H1 (cell line): ENCODE measurements around the gene DGUOK. TPM values are rescaled to one million over a fixed set of nuclear protein-coding genes. Genes with fewer than 3 reads are reported as not detected.

Experiments used
- CBX5 ChIP-seq: fragments of 300-800, 300-1000 bp; sonication (generic); IDR thresholded peaks from 2 replicates; pipeline ENCODE4 v1.7.1; 2016; ENCODE audit warnings: antibody characterized with exemption, low read length, low read depth
- CHD1 ChIP-seq: IDR thresholded peaks from 2 replicates; pipeline ENCODE4 v1.6.1; 2012; ENCODE audit warnings: low read depth, low read length, improper control_type of control experiment
- EGR1 ChIP-seq: IDR thresholded peaks from 2 replicates; pipeline ENCODE4 v1.6.1; 2011; ENCODE audit warnings: low read depth, low read length, borderline replicate concordance
- GTF2F1 ChIP-seq: IDR thresholded peaks from 2 replicates; pipeline ENCODE4 v1.6.1; 2012; ENCODE audit warnings: low read depth, low read length, improper control_type of control experiment, borderline replicate concordance
- JUN ChIP-seq: IDR thresholded peaks from 2 replicates; pipeline ENCODE4 v1.6.1; 2011; ENCODE audit warnings: low read depth, mild to moderate bottlenecking, improper control_type of control experiment, low read length
- POLR2AphosphoS5 ChIP-seq: IDR thresholded peaks from 2 replicates; pipeline ENCODE4 v1.6.1; 2011; ENCODE audit warnings: low read depth, low read length
- RAD21 ChIP-seq, 2 experiments: IDR thresholded peaks in 1 of 2; conservative IDR thresholded peaks in 1 of 2; 2 replicates each; pipeline ENCODE4 v1.6.1; 2011; ENCODE audit warnings: low read depth in 2 of 2, low read length in 2 of 2, improper control_type of control experiment in 1 of 2, inconsistent platforms in 1 of 2, mild to moderate bottlenecking in 1 of 2, moderate library complexity in 1 of 2
- SIX5 ChIP-seq: IDR thresholded peaks from 2 replicates; pipeline ENCODE4 v1.6.1; 2011; ENCODE audit warnings: mild to moderate bottlenecking, low read depth, low read length
- TAF7 ChIP-seq: optimal IDR thresholded peaks from 2 replicates; pipeline ENCODE3; 2011; ENCODE audit warnings: low read depth, mild to moderate bottlenecking, inconsistent platforms, low read length, moderate library complexity, borderline replicate concordance
- TBP ChIP-seq: IDR thresholded peaks from 2 replicates; pipeline ENCODE4 v1.6.1; 2011; ENCODE audit warnings: low read depth, low read length, improper control_type of control experiment
- TCF12 ChIP-seq: IDR thresholded peaks from 2 replicates; pipeline ENCODE4 v1.6.1; 2011; ENCODE audit warnings: low read depth, mild to moderate bottlenecking, low read length
- polyA plus RNA-seq, 7 experiments: library from polyadenylated mRNA; depleted of rRNA in 3 of 7; stranded (reverse) in 5 of 7; unstranded in 2 of 7; fragments of >200 nt in 5 of 7; fragments of 200-250 nt in 2 of 7; gene quantifications; 1 replicate in 5 of 7; 2 replicates in 1 of 7; 4 replicates in 1 of 7; pipeline versions ENCODE4 v1.2.1 to v1.2.3, GENCODE V29; 2011 to 2013; ENCODE audit warnings: missing spikeins in 2 of 7, mixed read lengths in 2 of 7
- total RNA-seq: library from RNA; stranded (reverse); fragmentation: NEBNext Ultra II Directional; extraction: Animal tissue kit (Norgen Biotek cat#: 25700); gene quantifications from 2 replicates; pipeline ENCODE4 v1.2.1, GENCODE V29; 2021
- TF ChIP-seq, protein P1 (sequence below): fragments of 300-600 bp; sonication (generic); IDR thresholded peaks from 2 replicates; pipeline ENCODE4 v1.7.1; 2012; ENCODE audit warnings: low read length, moderate library complexity, mild to moderate bottlenecking, inconsistent platforms; ENCODE audit not compliant: insufficient replicate concordance

Gene DGUOK
- total and polyA plus RNA-seq, 2 of the 8 experiments (the other 6 are each of a cell fraction or from before 2014, with no cell fraction given), result 110 to 168 TPM

DNA sequence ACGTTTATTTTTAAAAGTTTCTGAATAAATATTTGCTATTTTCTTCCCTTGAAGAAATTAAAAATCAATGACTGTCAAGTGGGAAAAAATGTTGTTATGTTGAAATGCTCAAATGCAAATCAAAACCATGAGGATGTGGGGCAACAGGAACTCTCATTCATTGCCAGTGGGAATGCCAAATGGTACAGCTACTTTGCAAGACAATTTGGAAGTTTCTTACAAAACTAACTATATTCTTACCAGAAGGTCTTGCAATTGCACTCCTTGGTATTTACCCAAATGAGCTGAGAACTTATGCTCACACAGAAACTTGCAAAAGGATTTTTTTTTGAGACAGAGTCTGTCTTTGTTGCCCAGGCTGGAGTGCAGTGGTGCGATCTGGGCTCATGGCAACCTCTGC lies 41.3 kb upstream of the DGUOK start (continued):
- TF ChIP-seq, protein P1, sequence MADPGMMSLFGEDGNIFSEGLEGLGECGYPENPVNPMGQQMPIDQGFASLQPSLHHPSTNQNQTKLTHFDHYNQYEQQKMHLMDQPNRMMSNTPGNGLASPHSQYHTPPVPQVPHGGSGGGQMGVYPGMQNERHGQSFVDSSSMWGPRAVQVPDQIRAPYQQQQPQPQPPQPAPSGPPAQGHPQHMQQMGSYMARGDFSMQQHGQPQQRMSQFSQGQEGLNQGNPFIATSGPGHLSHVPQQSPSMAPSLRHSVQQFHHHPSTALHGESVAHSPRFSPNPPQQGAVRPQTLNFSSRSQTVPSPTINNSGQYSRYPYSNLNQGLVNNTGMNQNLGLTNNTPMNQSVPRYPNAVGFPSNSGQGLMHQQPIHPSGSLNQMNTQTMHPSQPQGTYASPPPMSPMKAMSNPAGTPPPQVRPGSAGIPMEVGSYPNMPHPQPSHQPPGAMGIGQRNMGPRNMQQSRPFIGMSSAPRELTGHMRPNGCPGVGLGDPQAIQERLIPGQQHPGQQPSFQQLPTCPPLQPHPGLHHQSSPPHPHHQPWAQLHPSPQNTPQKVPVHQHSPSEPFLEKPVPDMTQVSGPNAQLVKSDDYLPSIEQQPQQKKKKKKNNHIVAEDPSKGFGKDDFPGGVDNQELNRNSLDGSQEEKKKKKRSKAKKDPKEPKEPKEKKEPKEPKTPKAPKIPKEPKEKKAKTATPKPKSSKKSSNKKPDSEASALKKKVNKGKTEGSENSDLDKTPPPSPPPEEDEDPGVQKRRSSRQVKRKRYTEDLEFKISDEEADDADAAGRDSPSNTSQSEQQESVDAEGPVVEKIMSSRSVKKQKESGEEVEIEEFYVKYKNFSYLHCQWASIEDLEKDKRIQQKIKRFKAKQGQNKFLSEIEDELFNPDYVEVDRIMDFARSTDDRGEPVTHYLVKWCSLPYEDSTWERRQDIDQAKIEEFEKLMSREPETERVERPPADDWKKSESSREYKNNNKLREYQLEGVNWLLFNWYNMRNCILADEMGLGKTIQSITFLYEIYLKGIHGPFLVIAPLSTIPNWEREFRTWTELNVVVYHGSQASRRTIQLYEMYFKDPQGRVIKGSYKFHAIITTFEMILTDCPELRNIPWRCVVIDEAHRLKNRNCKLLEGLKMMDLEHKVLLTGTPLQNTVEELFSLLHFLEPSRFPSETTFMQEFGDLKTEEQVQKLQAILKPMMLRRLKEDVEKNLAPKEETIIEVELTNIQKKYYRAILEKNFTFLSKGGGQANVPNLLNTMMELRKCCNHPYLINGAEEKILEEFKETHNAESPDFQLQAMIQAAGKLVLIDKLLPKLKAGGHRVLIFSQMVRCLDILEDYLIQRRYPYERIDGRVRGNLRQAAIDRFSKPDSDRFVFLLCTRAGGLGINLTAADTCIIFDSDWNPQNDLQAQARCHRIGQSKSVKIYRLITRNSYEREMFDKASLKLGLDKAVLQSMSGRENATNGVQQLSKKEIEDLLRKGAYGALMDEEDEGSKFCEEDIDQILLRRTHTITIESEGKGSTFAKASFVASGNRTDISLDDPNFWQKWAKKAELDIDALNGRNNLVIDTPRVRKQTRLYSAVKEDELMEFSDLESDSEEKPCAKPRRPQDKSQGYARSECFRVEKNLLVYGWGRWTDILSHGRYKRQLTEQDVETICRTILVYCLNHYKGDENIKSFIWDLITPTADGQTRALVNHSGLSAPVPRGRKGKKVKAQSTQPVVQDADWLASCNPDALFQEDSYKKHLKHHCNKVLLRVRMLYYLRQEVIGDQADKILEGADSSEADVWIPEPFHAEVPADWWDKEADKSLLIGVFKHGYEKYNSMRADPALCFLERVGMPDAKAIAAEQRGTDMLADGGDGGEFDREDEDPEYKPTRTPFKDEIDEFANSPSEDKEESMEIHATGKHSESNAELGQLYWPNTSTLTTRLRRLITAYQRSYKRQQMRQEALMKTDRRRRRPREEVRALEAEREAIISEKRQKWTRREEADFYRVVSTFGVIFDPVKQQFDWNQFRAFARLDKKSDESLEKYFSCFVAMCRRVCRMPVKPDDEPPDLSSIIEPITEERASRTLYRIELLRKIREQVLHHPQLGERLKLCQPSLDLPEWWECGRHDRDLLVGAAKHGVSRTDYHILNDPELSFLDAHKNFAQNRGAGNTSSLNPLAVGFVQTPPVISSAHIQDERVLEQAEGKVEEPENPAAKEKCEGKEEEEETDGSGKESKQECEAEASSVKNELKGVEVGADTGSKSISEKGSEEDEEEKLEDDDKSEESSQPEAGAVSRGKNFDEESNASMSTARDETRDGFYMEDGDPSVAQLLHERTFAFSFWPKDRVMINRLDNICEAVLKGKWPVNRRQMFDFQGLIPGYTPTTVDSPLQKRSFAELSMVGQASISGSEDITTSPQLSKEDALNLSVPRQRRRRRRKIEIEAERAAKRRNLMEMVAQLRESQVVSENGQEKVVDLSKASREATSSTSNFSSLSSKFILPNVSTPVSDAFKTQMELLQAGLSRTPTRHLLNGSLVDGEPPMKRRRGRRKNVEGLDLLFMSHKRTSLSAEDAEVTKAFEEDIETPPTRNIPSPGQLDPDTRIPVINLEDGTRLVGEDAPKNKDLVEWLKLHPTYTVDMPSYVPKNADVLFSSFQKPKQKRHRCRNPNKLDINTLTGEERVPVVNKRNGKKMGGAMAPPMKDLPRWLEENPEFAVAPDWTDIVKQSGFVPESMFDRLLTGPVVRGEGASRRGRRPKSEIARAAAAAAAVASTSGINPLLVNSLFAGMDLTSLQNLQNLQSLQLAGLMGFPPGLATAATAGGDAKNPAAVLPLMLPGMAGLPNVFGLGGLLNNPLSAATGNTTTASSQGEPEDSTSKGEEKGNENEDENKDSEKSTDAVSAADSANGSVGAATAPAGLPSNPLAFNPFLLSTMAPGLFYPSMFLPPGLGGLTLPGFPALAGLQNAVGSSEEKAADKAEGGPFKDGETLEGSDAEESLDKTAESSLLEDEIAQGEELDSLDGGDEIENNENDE, result no peak
- TF ChIP-seq POLR2AphosphoS5 (no peak), TBP (no peak), RAD21 (IDR thresholded peaks at IDR 0.05 in 1 of 2, conservative IDR thresholded peaks at IDR 0.05 in 1 of 2; ENCODE audit: low read depth in 2 of 2, low read length in 2 of 2) (no peak), GTF2F1 (no peak), EGR1 (no peak), TAF7 (no peak), CBX5 (no peak), TCF12 (no peak), JUN (no peak), CHD1 (no peak), SIX5 (no peak)
